Activated CD8-positive, alpha-beta memory T cell treated with anti-CD3 and anti-CD28 coated beads, Interleukin-2, amount 50 U/mL, for 24 hours (primary cell): ENCODE data around the gene CPNE8.

ENCODE experiments used
- DNase-seq: peaks from one replicate; pipeline ENCODE4 v3.0.0-alpha.2; 2020; ENCODE audit errors: extremely low read depth

CPNE8 gene

GRCh38 chr12:38633511-38633910 is 271.9 kb downstream of the CPNE8 start:
- no peak for DNase-seq

- DNase-seq: no peak
These were observed 276.3 kb downstream of the CPNE8 start for GRCh38 chr12:38629064-38629463.

- DNase-seq: no peak
These were observed 277.1 kb downstream of the CPNE8 start for GRCh38 chr12:38628288-38628687.

GRCh38 chr12:38625306-38625705 is 280.1 kb downstream of the CPNE8 start:
- no peak for DNase-seq

- DNase-seq: no peak
These were observed 291.2 kb downstream of the CPNE8 start for GRCh38 chr12:38614171-38614570.

- DNase-seq: no peak
These were observed 294.5 kb downstream of the CPNE8 start for GRCh38 chr12:38610808-38611350.

GRCh38 chr12:38607295-38607694 is 298.1 kb downstream of the CPNE8 start:
- DNase-seq: no peak
